GM12874 (cell line): Measurements from ENCODE around the gene HPS6.

Source experiments
- TF ChIP-seq, protein P1 (sequence below): IDR thresholded peaks from 2 replicates; pipeline ENCODE4 v1.5.1; 2011; ENCODE audit warnings: low read depth, mild to moderate bottlenecking, control low read depth, low read length, moderate library complexity; ENCODE audit not compliant: insufficient read depth

The HPS6 gene

DNA sequence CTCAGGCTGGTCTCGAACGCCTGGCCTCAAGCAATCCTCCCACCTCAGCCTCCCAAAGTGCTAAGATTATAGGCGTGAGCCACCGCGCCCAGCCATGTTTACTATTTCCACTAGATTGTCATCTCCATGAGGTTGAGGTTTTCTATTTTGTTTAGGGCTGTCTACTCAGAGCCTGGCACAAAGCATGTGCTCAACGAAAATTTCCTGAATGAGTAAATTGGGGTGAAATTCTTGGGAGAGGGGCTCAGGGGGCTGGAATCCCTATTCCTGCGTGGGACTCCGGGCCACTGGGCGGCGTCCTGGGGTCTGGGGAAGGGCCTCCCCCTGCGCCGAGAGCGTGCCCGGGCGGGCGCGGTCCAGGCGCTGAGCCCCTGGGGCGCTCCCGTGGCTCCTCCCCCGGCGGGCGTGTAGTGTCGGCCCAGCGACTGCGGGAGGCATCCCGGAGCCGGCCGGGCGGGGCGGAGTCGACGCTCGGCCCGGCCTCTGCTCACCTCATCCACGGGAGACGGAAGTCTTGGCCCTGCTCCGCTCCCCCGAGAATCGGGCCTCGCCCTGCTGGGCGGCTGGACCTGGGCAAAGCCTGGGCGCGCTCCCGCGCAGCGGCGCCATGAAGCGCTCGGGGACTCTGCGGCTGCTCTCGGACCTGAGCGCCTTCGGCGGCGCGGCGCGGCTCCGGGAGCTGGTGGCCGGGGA is at the start of gene HPS6:
HPS6 (plus strand) TSS at position 482 of the 693 bp plus-strand sequence; CDS start at position 608, 126 bp downstream.
- TF ChIP-seq, protein P1, sequence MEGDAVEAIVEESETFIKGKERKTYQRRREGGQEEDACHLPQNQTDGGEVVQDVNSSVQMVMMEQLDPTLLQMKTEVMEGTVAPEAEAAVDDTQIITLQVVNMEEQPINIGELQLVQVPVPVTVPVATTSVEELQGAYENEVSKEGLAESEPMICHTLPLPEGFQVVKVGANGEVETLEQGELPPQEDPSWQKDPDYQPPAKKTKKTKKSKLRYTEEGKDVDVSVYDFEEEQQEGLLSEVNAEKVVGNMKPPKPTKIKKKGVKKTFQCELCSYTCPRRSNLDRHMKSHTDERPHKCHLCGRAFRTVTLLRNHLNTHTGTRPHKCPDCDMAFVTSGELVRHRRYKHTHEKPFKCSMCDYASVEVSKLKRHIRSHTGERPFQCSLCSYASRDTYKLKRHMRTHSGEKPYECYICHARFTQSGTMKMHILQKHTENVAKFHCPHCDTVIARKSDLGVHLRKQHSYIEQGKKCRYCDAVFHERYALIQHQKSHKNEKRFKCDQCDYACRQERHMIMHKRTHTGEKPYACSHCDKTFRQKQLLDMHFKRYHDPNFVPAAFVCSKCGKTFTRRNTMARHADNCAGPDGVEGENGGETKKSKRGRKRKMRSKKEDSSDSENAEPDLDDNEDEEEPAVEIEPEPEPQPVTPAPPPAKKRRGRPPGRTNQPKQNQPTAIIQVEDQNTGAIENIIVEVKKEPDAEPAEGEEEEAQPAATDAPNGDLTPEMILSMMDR = no peak

DNA sequence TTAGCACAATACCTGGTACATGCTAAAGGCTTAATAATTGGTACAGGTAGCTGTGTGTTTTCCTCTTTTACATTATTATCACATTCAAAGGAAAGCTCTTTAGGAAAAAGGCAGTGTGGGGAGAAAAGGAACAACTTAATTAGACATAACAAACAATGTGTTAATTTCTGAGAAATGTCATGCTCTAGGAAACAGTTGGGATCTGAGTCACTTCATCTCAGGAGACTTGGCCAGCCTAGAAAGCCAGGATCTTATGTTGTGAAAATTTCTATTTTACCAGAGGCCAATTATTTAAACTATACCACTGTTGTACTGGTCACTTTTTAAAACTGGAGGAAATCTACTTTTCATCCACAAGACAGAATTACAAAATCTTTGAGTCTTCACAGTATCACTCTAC is 48.7 kb upstream of the HPS6 start:
- TF ChIP-seq, protein P1 = no peak

DNA sequence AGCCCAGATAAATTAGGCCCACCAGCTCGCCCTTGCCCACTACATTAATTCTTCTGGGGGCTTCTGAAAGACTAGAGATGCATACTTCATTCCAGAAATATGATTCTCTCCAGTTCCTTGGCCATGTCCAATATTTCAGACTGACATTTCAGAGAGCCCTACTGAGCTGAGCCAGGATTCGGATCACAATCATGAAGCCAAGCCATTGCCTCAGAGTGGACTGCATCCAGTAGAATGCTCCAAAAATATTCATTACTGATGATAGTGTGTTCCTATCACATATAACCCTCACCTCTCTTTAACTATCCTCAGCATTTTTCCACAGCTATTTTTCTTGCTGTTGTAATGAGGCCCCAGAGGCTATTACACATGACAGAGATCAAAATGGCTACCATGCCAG is 47.9 kb upstream of the HPS6 start:
- TF ChIP-seq, protein P1 = no peak

DNA sequence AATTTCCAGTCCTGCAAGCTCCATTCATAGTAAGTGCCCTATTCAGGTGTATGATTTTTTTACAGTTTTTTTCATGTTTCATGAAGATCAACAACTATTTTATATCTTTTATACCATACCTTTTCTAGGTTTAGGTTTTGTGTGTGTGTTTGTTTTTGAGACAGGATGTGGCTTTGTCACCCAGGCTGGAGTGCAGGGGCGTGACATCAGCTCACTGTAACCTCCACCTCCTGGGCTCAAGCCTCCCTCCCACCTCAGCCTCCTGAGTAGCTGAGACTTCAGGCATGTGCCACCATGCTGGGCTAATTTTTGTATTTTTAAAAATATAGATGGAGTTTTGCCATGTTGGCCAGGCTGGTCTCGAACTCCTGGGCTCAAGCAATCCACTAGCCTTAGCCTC is 44.2 kb upstream of the HPS6 start:
- TF ChIP-seq, protein P1 = no peak

DNA sequence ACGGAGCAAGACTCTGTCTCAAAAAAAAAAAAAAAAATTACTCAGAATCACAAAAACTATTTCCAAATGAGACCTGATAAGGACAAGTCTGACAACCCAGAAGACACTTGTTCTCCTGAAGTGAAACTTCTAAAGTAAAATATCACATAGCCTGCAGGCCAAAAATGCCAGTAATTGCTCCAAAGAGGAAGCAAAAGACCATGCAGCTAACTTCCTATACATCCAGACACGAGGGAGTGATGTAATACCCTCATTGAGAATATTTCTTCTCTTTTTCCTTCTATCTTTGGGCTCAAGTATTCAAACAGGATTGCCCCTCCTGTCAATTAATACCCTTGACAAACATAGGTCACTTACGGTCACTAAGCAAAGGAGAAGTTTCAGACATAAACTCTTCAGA is 40.4 kb upstream of the HPS6 start:
- TF ChIP-seq, protein P1 = no peak

DNA sequence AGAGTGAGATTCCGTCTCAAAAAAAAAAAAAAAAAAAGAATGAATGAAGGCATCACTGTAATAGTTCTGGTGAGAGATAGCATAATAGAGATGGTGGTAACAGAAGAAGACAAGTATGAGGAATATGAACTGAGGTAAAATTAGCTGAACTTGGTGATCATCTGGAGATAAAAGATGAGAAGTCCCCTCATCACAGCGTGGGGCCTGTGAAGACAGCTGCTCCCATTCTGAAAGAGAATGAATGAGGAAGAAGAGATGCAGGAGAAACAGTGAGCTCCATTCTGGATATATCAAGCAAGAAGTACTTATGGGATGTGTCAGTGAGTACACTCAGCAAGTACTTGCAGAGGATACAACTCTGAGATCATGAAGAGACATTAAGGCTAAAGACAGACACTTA is 37.9 kb upstream of the HPS6 start:
- TF ChIP-seq, protein P1 = no peak

DNA sequence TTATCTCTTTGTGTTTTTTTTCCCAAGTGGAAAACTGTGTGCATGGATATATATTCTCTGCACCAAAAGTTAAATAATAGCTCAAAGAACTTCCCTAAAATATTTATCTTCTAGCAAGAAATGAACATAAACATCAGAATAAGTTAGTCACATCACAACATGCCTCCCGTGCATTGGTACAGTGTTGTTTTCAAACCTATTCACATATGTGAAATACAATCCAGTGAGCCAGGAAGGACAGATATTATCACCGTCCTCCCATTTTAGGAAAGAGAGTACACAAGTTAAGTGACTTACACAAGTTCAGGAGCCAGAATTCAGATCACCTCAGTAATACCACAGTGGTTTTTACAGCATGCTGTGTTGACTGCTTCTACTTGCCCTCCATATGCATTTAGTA is 31.4 kb upstream of the HPS6 start:
- TF ChIP-seq, protein P1 = no peak

DNA sequence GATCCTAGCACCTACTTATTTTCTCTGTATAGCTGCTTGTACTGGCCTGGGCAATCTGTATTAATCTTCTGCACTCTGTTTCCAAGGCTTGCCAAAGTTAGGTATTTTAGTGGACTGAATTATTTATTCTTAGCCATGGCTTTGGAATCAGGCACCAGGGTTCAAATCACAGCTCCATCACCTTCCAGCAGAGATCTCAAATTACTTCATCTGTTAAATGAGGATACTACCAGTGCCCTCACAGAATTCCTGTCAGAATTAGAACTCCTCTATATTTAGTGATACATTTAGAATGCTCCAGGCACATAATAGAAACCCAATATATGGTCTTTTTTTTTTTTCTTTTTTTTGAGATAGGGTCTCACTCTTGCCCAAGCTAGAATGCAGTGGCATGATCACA is 26.7 kb upstream of the HPS6 start:
- TF ChIP-seq, protein P1 = no peak
